HL-60 (cell line): ENCODE data around the gene SMPDL3A.

Experiments
- DNase-seq, 2 experiments: peaks; one replicate each; pipeline ENCODE4 v3.0.0-alpha.2; 2010 to 2020; ENCODE audit warnings: low read depth in 1 of 2, low spot score in 1 of 2
- H3K27ac ChIP-seq: fragments of 250-450 bp; sonication (Bioruptor Pico); replicated peaks from 2 replicates; pipeline ENCODE4 v1.5.1; 2020; ENCODE audit warnings: mild to moderate bottlenecking, moderate library complexity
- H3K27me3 ChIP-seq: fragments of 250-450 bp; sonication (Bioruptor Pico); 2 replicates; pipeline ENCODE4 v1.5.1; 2021; ENCODE audit warnings: mild to moderate bottlenecking, moderate library complexity; ENCODE audit not compliant: insufficient read depth, poor library complexity, severe bottlenecking
- H3K4me3 ChIP-seq: replicated peaks from 2 replicates; pipeline ENCODE4 v1.5.1; 2011; ENCODE audit warnings: mild to moderate bottlenecking, control low read depth, low read length; ENCODE audit not compliant: insufficient read depth
- GABPA ChIP-seq: IDR thresholded peaks from 2 replicates; pipeline ENCODE4 v1.6.1; 2012; ENCODE audit warnings: low read depth
- POLR2AphosphoS5 ChIP-seq: IDR thresholded peaks from 2 replicates; pipeline ENCODE4 v1.6.1; 2012; ENCODE audit warnings: low read depth
- SPI1 ChIP-seq: IDR thresholded peaks from 2 replicates; pipeline ENCODE4 v1.6.1; 2012; ENCODE audit warnings: low read depth, mild to moderate bottlenecking, borderline replicate concordance
- TF ChIP-seq, protein P1 (sequence below): IDR thresholded peaks from one replicate; pipeline ENCODE4 v1.5.1; 2011; ENCODE audit warnings: low read length, control low read depth, inconsistent platforms; ENCODE audit not compliant: insufficient read depth
- TF ChIP-seq, protein P2 (sequence below): IDR thresholded peaks from 2 replicates; pipeline ENCODE4 v1.6.1; 2012; ENCODE audit warnings: low read depth; ENCODE audit not compliant: insufficient replicate concordance

SMPDL3A gene

DNA sequence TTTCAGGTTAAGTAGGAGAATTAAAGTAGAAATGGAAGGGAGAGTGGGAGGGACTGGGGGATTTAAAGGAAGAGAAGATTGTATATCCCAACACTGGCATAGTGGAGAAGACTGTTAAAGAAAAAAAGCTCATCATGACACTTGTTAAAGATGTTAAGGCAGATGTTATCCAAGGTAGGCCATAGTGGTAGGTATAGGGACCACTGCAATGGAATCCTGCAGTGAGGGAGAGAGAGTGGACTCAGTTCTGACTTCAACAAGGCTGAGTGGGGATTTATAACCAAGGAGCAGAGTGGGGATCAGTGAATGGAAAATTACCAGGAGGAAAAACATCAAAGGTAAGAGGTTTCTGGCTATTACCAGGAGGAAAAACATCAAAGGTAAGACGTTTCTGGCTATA, 21.1 kb downstream of the SMPDL3A start:
- Histone ChIP-seq H3K4me3 (no peak overlapping the region), H3K27ac (no peak overlapping the region)
- TF ChIP-seq SPI1 (no peak), POLR2AphosphoS5 (no peak)
- TF ChIP-seq, protein P1, sequence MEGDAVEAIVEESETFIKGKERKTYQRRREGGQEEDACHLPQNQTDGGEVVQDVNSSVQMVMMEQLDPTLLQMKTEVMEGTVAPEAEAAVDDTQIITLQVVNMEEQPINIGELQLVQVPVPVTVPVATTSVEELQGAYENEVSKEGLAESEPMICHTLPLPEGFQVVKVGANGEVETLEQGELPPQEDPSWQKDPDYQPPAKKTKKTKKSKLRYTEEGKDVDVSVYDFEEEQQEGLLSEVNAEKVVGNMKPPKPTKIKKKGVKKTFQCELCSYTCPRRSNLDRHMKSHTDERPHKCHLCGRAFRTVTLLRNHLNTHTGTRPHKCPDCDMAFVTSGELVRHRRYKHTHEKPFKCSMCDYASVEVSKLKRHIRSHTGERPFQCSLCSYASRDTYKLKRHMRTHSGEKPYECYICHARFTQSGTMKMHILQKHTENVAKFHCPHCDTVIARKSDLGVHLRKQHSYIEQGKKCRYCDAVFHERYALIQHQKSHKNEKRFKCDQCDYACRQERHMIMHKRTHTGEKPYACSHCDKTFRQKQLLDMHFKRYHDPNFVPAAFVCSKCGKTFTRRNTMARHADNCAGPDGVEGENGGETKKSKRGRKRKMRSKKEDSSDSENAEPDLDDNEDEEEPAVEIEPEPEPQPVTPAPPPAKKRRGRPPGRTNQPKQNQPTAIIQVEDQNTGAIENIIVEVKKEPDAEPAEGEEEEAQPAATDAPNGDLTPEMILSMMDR = no peak
- TF ChIP-seq, protein P2, sequence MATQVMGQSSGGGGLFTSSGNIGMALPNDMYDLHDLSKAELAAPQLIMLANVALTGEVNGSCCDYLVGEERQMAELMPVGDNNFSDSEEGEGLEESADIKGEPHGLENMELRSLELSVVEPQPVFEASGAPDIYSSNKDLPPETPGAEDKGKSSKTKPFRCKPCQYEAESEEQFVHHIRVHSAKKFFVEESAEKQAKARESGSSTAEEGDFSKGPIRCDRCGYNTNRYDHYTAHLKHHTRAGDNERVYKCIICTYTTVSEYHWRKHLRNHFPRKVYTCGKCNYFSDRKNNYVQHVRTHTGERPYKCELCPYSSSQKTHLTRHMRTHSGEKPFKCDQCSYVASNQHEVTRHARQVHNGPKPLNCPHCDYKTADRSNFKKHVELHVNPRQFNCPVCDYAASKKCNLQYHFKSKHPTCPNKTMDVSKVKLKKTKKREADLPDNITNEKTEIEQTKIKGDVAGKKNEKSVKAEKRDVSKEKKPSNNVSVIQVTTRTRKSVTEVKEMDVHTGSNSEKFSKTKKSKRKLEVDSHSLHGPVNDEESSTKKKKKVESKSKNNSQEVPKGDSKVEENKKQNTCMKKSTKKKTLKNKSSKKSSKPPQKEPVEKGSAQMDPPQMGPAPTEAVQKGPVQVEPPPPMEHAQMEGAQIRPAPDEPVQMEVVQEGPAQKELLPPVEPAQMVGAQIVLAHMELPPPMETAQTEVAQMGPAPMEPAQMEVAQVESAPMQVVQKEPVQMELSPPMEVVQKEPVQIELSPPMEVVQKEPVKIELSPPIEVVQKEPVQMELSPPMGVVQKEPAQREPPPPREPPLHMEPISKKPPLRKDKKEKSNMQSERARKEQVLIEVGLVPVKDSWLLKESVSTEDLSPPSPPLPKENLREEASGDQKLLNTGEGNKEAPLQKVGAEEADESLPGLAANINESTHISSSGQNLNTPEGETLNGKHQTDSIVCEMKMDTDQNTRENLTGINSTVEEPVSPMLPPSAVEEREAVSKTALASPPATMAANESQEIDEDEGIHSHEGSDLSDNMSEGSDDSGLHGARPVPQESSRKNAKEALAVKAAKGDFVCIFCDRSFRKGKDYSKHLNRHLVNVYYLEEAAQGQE = no peak

DNA sequence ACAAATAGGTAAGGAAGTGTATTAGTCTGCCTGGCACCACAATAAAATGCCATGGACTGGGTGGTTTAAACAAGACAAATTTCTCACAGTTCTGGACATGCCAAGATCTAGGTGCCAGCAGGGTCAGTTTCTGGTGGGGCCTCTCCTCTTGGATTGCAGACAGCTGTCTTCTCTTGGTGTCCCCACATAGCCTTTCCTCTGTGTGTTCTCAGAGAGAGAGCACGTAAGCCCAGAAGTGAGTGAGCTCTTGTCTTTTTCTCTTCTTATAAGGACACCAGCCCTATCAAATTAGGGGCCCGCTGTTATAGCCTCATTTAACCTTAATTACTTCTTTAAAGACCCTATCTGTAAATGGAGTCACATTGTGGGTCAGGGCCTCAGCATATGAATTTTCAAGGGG, 28.3 kb downstream of the SMPDL3A start:
- Histone ChIP-seq H3K27ac (no peak overlapping the region), H3K4me3 (no peak overlapping the region), H3K27me3 (peaks cover 6% of the 10 kb centered on the region)
- TF ChIP-seq SPI1 = no peak
- TF ChIP-seq, protein P1 = no peak
- no peak for TF ChIP-seq POLR2AphosphoS5
- TF ChIP-seq, protein P2 = no peak
- TF ChIP-seq GABPA = no peak
- no peak for DNase-seq

More for the DNA sequence above, 21.1 kb downstream of the SMPDL3A start:
- no peaks in the 10 kb centered on the region for H3K27me3 ChIP-seq
- DNase-seq = no peak

- TF ChIP-seq POLR2AphosphoS5 = no peak
- TF ChIP-seq, protein P1 = no peak
- TF ChIP-seq, protein P2 = no peak
- no peak for TF ChIP-seq GABPA
- TF ChIP-seq SPI1 = no peak
- H3K27ac ChIP-seq = no peak overlapping the region
- no peak overlapping the region for H3K4me3 ChIP-seq
- no peak for DNase-seq
- peaks cover 6% of the 10 kb centered on the region for H3K27me3 ChIP-seq
These were observed 28.7 kb downstream of the SMPDL3A start for GRCh38 chr6:122817766-122818165.
